ENCODE results near the gene IL4. TPM values are rescaled to one million over a fixed set of nuclear protein-coding genes. Genes with fewer than 3 reads are reported as not detected.
"Not testable (repeated sequence)": the region's sequence is repeated elsewhere in the genome, so short reads cannot be mapped to it uniquely, and the experiment has no call there.

Gene IL4
- total RNA-seq, 1 donor from 2014 or later: not detected

GRCh38 chr5:132689513-132689912, 15.7 kb downstream of the IL4 start:
- DNase-seq (ENCODE audit: extremely low read depth, low read depth, low spot score): no peak

DNA sequence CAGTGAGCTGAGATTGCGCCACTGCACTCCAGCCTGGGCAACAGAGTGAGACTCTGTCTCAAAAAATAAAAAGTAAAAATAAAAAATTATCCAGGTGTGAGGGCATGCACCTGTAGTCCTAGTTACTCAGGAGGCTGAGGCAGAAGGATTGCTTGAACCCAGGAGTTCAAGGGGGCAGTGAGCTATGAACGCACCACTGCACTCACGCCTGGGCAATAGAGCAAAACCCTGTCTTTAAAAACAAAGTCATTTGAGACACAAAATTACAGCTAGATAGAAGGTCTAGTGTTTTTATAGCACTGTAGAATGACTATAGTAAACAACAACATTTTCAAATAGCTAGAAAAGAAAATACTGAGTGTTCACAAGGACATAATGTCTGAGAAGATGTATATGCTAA, 16.4 kb downstream of the IL4 start:
- DNase-seq (ENCODE audit: extremely low read depth, low read depth, low spot score): no peak

GRCh38 chr5:132691755-132692631, 18.2 kb downstream of the IL4 start:
- DNase-seq (ENCODE audit: extremely low read depth, low read depth, low spot score): not testable (repeated sequence)

GRCh38 chr5:132692632-132692967, 18.8 kb downstream of the IL4 start:
- DNase-seq (ENCODE audit: extremely low read depth, low read depth, low spot score): no peak

- DNase-seq (ENCODE audit: extremely low read depth, low read depth, low spot score): no peak
Measured at GRCh38 chr5:132695956-132696355, 22.2 kb downstream of the IL4 start.

- no peak for DNase-seq (ENCODE audit: extremely low read depth, low read depth, low spot score)
Measured at GRCh38 chr5:132704875-132705274, 31.1 kb downstream of the IL4 start.

GRCh38 chr5:132708645-132709044, 34.9 kb downstream of the IL4 start:
- DNase-seq (ENCODE audit: extremely low read depth, low read depth, low spot score): no peak

DNA sequence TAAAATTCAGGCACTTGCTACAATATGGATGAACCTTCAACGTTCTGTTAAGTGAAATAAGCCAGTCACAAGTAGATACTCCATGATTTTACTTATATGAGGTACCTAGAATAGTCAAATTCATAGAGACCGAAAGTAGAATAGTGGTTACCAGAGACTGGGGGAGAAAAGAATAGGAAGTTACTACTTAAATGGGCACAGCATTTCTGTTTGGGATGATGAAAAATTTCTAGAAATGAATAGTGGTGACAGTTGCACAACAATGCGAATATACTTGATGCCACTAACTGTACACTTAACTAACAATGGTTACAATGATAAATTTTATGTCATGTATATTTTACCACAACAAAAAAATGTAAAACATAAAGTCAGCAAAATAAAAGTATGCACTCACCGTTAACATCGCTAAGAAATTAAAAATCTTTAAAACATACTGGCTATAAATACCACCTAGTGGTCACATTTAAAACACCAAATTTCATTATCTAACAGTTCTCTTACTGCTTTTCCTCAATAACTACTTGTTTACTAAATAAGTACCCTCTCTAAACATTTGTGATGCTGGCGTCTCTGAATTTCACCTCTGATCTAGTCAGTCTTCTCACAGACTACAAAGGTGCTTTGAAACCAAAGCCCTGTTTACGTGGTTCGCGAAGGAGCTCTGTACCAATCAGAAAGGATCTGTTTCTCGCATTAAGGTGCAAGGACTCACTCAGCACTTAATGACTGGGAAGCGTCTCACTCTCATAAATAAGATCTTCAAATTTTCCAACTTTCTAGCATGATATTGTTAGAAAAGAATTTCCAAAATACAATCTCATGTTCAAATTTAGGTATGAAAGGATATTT, 40.9 kb downstream of the IL4 start:
- DNase-seq (ENCODE audit: extremely low read depth, low read depth, low spot score): no peak

- no peak for DNase-seq (ENCODE audit: extremely low read depth, low read depth, low spot score)
Measured at GRCh38 chr5:132718544-132719312, 44.9 kb downstream of the IL4 start.

DNA sequence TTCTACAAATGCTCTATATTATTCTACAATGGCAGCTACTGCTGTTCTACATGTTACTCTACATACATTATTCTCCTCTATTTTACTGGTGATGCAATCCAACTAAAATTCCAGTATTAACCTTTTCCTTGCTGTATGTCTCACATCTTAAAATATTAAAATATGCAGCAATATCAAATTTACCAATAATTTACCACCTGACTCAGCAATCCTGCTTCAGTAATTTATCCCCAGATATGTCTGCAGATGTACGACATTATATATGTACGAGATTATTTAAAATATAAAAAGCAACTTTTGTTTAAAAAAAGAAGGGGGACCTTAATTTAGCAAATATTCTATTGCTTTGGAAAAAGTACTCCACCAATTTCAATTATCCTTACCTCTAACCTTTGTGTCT, 52.0 kb downstream of the IL4 start:
- DNase-seq (ENCODE audit: extremely low read depth, low read depth, low spot score): no peak

DNA sequence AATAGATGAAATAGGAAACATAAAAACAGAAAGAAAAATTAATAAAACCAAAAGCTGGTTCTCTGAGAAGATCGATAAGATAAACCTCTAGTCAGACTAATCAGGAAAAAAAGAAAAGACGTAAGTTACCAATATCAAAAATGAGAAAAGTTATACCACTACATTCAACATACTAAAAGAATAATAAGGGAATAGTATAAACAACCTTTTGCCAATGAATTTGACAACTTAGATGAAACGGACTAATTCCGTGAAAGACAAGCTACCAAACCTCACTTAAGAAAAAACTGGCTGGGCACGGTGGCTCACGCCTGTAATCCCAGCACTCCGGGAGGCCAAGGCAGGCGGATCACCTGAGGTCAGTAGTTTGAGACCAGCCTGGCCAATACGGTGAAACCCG, 56.1 kb downstream of the IL4 start:
- no peak for DNase-seq (ENCODE audit: extremely low read depth, low read depth, low spot score)

Other genes starting within 250 kb of the IL4 start
- gene IRF1, start 183.2 kb upstream of the IL4 start, total RNA-seq: 71.5 and 73.6 TPM in 2 replicates
- gene IL5, start 130.5 kb upstream of the IL4 start, total RNA-seq: not detected in 2 replicates
- gene RAD50, start 117.0 kb upstream of the IL4 start, total RNA-seq: 18.5 and 18.6 TPM in 2 replicates
- not detected in 2 replicates for gene IL13, start 15.8 kb upstream of the IL4 start, total RNA-seq
- gene KIF3A, start 63.6 kb downstream of the IL4 start, total RNA-seq: 7.1 and 13.7 TPM in 2 replicates
- not detected in 2 replicates for gene CCNI2, start 73.4 kb downstream of the IL4 start, total RNA-seq
- gene SEPTIN8, start 103.2 kb downstream of the IL4 start, total RNA-seq: 60.4 and 65.0 TPM in 2 replicates
- gene SOWAHA, start 139.3 kb downstream of the IL4 start, total RNA-seq: not detected in 2 replicates
- gene SHROOM1, start 156.7 kb downstream of the IL4 start, total RNA-seq: 12.1 and 18.2 TPM in 2 replicates
- 0.35 TPM in 1 of 2 replicates, not detected in the other for gene GDF9, start 192.5 kb downstream of the IL4 start, total RNA-seq
- 158 and 165 TPM in 2 replicates for gene UQCRQ, start 192.7 kb downstream of the IL4 start, total RNA-seq
- 0.10 and 0.76 TPM in 2 replicates for gene LEAP2, start 199.7 kb downstream of the IL4 start, total RNA-seq